IPS DF 4.7 (cell line): ENCODE measurements around the gene MARVELD1.

Experiments used
- DNase-seq: peaks from one replicate; pipeline ENCODE4 v3.0.0-alpha.2; 2013; ENCODE audit warnings: low spot score; ENCODE audit errors: extremely low read depth

Gene MARVELD1

DNA sequence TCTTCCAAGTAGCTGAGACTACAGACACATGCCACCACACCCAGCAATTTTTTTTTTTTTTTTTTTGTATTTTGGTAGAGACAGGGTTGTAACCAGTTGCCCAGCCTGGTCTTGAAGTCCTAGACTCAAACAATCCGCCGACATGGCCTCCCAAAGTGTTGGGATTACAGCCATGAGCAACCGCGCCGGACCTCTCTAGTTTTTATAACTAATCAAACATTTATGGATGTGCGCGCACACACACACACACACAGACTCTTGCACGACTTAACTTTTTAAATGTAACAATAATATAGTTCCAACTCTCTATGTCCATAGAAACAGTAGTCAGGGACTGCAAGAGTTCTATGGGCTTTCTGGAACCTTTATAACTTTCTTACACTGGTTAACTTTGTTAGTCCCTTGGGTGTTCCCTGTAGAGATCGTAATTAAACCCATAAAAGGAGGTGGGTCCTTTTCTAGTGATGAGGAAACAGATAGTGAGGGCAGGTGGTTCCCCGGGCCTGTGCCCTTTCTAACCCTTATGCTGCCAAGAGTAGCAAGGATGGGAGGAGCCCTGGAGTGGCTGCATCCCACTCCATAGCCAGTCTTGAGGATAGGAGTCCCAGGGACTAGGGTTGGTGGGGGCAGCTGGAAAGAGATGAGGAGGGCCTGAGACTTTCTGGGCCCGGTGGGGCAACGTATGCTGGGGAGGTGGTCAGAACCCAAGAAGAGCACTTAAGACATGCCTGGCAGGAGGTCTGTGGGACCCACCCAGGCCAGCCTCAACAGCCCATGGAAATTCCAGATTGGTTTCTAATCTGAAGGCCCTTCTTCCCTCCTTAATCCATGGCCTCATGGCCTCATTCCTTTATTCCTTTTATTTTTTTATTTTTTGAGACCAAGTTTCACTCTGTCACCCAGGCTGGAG is 8.6 kb downstream of the MARVELD1 start:
- no peak for DNase-seq

DNA sequence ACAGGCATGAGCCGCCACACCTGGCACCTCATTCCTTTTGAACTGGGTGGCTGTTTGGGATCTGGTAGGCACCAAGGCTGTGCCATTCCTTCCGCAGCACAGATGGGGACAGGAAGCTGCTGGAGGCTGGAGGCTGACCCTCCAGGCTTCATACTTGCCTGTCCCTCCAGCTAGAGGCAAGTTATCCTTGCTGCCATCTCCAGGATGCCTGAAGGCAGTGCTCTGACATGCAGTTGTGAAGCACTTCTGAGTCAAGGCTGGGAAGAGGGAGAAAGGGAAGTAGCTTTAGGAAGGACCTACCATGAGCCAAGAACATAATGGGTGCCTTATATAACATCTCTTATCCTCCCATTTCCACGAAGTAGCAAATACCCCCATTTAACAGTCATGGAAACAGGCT is 9.5 kb downstream of the MARVELD1 start:
- DNase-seq, result no peak

DNA sequence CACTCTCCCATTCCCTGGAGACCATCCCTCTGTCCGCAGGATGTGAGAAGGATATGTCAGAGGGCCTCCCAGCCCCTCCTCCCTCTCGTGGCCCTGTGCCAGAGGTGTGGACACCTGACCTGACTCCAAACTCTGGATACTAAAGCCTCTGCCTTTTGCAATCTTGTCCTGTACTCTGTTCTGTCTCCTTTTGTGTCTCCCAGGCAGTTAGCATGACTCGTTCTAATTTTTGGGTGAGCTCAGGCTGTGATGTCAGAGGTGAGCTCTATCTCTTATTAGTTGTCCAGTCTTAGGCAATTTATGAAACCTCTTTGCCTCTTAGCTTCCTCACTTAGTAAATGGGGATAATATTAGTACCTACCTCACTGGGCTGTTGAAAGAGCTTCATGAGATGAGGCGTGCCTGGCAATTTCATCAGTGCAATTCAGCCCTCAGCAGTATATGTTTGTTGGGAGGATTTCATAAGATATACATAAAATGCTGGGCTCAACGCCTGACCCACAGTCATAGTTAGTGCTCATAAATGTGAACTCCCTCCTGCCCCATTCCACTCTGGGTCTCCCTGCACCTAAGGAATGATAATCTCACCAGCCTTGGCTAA is 10.9 kb downstream of the MARVELD1 start:
- DNase-seq, result no peak

- DNase-seq, result no peak
Observed at GRCh38 chr10:97726636-97727178, 13.2 kb downstream of the MARVELD1 start.

DNA sequence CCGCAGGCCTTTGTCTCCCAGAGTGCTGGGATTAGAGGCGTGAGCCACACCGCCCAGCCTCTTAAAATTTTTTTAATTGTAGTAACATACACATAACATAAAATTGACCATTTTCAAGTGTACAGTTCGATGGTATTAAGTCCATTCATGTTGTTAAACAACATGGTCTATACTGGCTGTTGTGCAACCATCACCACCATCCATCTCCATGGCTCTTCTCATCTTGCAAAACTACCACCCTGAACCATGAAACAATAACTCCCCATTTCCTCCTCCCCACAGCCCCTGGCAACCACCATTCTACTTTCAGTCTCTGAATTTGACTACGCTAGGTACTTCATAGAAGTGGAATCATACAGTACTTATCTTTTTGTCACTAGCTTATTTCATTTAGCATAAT is 15.5 kb downstream of the MARVELD1 start:
- DNase-seq, result no peak

DNA sequence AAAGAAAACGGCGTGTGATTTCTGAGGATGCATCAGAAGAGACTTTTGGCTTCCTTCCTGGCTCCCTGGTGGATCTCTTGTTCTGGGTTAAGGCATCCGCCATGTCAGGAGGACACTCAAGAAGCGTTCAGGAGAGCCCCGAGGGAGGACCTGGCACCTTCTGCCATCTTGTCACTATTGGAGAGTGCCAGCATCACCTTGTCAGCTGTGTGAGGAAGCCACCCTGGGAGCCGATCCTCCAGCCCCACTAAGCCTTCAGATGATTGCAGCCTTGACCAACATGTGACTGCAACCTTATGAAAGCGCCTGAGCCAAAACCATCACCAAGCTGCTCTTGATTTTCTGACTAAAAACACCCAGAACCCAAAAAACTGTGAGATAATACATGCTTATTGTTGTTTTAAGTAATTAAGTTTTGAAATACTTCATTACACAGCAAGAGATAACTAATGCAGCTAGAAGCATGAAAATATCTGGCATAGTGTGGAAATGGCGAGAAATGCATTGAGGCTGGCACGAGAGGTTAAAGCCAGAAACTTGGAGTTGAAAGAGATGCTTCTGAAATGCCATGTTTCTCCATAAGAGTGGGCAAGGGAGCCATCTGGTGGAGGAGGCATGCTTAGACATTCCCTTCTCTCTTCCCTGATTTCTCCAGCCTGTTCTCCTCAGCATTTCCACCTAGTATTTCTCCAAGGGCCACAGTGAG is 18.0 kb downstream of the MARVELD1 start:
- DNase-seq, result no peak

DNA sequence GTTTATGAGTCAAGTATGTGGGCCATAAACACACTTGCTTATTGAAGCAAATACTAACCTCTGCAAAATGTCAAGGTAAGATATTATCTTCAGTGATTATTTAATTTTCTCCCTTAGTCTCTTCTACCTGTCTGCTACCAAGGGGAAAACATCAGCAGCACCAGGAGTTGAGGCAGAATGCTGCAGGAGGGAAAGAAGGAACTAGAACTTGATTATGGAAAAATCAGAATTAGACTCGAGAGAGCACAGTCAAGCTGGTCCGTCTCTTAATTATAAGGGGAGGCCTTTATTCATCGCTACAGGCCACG is 18.5 kb downstream of the MARVELD1 start:
- DNase-seq, result no peak

DNA sequence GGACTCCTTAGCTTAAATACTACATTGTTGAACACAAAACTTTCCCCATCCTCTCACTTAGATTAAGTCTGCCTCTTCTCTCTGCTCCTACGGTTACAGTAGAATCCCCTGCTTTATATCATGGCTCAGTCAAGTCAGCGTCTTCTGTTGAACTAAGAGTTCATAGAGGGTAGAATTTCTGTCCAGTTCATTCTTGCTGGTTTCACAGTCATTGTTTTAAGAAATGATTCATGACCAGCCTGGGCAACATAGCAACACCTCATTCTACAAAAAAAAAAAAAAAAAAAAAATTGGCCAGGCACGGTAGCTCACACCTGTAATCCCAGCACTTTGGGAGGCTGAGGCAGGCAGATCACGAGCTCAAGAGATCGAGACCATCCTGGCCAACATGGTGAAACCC is 19.7 kb downstream of the MARVELD1 start:
- no peak for DNase-seq

DNA sequence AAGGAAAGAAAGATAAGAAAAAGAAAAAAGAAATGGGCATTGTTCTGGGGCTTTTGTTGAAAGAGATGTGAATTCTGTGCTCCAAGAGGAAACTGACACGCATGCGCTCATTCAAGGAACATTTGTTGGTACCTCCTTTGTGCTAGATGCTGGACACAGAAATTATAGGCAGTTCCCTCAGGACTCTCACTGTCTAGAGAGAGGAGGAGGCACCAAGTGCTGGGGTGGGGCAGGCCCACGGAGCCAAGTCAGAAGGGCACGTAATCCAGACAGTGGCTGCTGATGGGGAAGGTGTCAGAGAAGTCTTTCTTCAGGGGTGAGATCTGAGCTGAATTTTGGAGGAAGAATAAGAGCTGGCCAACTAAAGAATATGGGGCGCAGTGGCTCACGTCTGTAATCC is 20.5 kb downstream of the MARVELD1 start:
- DNase-seq, result no peak

DNA sequence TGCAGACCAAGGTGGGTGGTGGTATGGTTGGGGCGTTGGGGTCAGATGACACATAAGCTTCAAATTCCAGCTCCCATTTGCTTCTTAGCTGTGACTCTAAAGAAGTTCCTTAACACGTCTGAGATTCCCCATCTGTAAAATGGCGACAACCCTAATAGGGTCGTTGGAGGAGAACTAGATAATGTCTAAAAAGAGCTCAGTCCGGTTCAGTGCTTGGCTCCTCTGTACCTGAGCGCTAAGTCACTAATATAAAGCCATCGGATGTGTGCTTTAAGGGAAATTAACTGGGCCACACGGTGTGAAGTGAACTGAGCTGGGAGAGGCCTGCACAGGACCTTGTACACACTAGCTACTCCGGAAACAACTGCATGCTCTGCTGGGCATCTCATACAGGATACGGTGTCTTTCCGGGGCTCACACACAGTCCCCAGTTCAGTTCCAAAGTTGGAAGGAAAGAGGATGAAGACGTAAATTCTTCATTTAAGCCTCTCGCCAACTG is 22.9 kb downstream of the MARVELD1 start:
- no peak for DNase-seq

DNA sequence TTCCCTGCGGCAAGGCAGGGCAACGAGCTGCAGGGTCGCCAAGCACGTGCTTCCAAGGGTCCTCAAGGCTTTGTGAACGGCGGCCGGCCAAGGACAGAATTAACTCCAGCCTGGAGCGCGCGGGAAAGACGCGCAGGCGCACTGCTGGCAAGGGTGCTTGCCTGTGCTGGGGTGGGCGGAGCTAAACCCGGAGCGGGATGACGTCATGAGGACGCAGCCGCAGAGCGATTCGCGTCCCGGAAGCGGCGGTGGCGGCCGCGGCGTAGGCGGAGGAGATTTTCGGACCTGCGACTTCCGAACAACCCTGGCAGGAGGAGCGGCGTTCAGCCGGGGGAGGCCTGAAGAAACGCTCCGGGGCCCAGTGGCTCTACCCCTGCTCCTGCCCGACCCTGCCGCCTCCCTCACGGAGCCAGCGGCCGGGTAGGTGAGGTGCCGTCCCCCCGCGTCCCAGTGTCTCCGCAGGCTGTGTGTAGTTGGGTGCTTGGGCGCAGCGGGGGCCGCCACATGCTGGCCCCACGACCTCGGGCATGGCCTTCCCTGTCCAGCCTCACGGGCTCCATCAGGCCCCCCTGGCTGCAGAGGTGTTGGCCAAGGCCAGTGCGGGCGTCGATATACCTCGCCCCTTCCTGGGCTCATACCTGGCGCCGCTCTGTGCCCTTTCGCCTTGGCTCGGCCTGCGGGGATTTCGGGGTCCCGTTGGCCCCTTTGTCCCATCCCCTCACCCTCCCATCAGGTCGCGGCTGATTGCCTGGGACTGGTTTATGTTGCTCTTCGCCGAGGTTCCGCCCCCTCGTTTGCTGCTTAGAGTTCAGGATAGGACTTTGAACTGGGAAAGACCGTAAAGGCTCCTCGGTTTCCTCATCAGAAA is 23.6 kb downstream of the MARVELD1 start, which contains the start of gene ZFYVE27:
Gene ZFYVE27 (plus strand): TSS at position 227 of the 868 bp plus-strand sequence. CDS start 1,350 bp downstream, outside the sequence.
- no peak for DNase-seq

- no peak for DNase-seq
Observed at GRCh38 chr10:97737770-97738265, 24.3 kb downstream of the MARVELD1 start.

DNA sequence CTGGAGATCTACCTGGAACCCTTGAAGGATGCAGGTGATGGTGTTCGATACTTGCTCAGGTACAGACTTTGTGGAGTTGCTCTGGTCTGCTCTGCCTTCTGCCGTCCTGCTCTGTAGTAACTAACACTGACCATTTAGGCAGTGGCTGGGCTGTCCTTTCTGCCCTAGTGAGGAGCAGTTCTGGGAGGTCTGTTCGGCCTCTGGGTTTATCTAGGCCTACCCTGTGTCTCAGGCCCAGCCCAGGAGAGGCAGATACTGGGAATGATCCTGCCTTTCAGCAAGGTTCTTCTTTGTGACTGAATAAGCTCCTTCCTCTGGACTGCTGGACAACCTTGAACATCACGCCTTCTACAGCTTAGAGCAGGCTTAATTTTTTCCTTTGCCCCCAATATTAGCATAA is 25.1 kb downstream of the MARVELD1 start:
- no peak for DNase-seq

- DNase-seq, result no peak
Observed at GRCh38 chr10:97740613-97741012, 27.1 kb downstream of the MARVELD1 start.

- DNase-seq, result no peak
Observed at GRCh38 chr10:97743169-97743943, 29.8 kb downstream of the MARVELD1 start.

- no peak for DNase-seq
Observed at GRCh38 chr10:97744405-97745035, 31.0 kb downstream of the MARVELD1 start.

DNA sequence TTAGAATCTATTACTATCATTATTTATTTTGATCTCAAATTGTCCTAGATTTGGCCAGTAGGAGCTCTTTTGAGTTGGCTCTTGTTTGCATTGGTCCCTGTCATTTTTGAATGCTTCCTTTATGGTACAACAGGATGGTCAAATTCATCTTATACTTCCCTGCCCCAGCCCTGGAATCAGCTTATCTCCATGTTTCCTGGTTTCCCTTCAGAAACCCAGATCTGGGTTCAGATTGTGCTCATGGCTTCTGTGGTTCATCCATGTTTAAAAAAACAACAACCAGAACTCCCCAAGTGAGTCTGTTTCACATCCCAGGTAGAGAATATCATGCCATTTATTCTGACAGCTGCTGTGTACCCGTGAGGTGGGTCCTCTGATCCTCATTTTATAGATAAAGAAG is 34.0 kb downstream of the MARVELD1 start:
- DNase-seq, result no peak

GRCh38 chr10:97748116-97748515 is 34.6 kb downstream of the MARVELD1 start:
- DNase-seq, result no peak

DNA sequence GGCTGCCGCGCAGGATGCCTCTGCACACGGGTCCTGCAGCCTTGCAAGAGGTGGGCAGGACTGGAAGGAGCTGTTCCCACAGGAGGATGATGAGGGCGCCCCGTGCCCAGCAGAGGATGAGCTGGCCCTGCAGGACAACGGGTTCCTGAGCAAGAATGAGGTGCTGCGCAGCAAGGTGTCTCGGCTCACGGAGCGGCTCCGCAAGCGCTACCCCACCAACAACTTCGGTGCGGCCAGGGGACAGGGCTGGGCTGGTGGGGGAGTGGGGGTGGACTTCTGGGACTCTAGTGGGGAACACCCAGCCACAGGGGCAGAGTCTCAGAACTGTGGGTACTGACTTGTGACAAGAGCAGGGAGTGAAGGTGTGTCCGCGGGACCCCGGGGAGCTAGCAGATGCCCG is 39.4 kb downstream of the MARVELD1 start:
- no peak for DNase-seq
